GM12892 (cell line): ENCODE measurements around the gene ZNF460.

Experiments
- POLR2A ChIP-seq: IDR thresholded peaks from 2 replicates; pipeline ENCODE4 v1.6.1; 2011; ENCODE audit warnings: low read depth, low read length, control low read depth
- POLR2AphosphoS5 ChIP-seq: IDR thresholded peaks from 2 replicates; pipeline ENCODE4 v1.6.1; 2011; ENCODE audit warnings: low read depth, low read length, control low read depth
- TAF1 ChIP-seq: IDR thresholded peaks from 2 replicates; pipeline ENCODE4 v1.6.1; 2011; ENCODE audit warnings: low read depth, mild to moderate bottlenecking, control low read depth, low read length, borderline replicate concordance

GRCh38 chr19:57310792-57311191 is 30.5 kb downstream of the ZNF460 start:
- TF ChIP-seq TAF1 (no peak), POLR2A (no peak), POLR2AphosphoS5 (no peak)
